Liver (tissue), 9 donors: ENCODE measurements around the gene SPTAN1. TPM values are rescaled to one million over a fixed set of nuclear protein-coding genes. Genes with fewer than 3 reads are reported as not detected.
A peak's percentile ranks its signal among the peaks of the same experiment; 100 is the strongest.

Experiments
- DNase-seq: peaks from one replicate; pipeline ENCODE4 v3.0.0-alpha.2; 2017; ENCODE audit warnings: low spot score
- H3K27ac ChIP-seq, 2 donors: one replicate each; pipeline ENCODE4 v1.7.0; 2013; ENCODE audit warnings: inconsistent platforms in 2 of 2, low read length in 2 of 2, control low read depth in 1 of 2, low read depth in 1 of 2, mild to moderate bottlenecking in 1 of 2
- H3K27me3 ChIP-seq, 4 donors: one replicate each; pipeline versions ENCODE4 v1.6.1 to v1.7.0; 2013; ENCODE audit warnings: low read length in 3 of 4, inconsistent platforms in 1 of 4, mild to moderate bottlenecking in 1 of 4, moderate library complexity in 1 of 4; ENCODE audit not compliant: control insufficient read depth in 4 of 4, insufficient read depth in 4 of 4
- H3K36me3 ChIP-seq, 4 donors: one replicate each; pipeline versions ENCODE4 v1.6.1 to v1.7.0; 2013; ENCODE audit warnings: low read length in 3 of 4, mild to moderate bottlenecking in 3 of 4, low read depth in 1 of 4, moderate library complexity in 1 of 4; ENCODE audit not compliant: control insufficient read depth in 4 of 4, insufficient read depth in 3 of 4
- H3K4me1 ChIP-seq, 4 donors: one replicate each; pipeline versions ENCODE4 v1.6.1 to v1.7.0; 2013; ENCODE audit warnings: low read length in 3 of 4, mild to moderate bottlenecking in 3 of 4, moderate library complexity in 1 of 4; ENCODE audit not compliant: control insufficient read depth in 4 of 4, insufficient read depth in 4 of 4
- H3K4me3 ChIP-seq, 3 donors: one replicate each; pipeline versions ENCODE4 v1.6.1 to v1.7.0; 2013; ENCODE audit warnings: low read length in 3 of 3, control low read depth in 1 of 3, low read depth in 1 of 3, mild to moderate bottlenecking in 1 of 3
- H3K9ac ChIP-seq, 2 donors: one replicate each; pipeline ENCODE4 v1.7.0; 2013; ENCODE audit warnings: low read length in 2 of 2, mild to moderate bottlenecking in 2 of 2, moderate library complexity in 2 of 2, control low read depth in 1 of 2, low read depth in 1 of 2
- H3K9me3 ChIP-seq, 4 donors: one replicate each; pipeline versions ENCODE4 v1.6.1 to v1.7.0; 2013; ENCODE audit warnings: low read length in 3 of 4; ENCODE audit not compliant: control insufficient read depth in 4 of 4
- CTCF ChIP-seq: fragments of 150-350 bp; IDR thresholded peaks from 2 replicates; pipeline ENCODE4 v1.5.1; 2017; ENCODE audit warnings: improper control_type of control experiment, low read depth, low read length; ENCODE audit not compliant: missing input control
- EGR1 ChIP-seq, 2 donors: IDR thresholded peaks; 2 replicates each; pipeline ENCODE4 v1.6.1; 2016 to 2018; ENCODE audit warnings: antibody characterized with exemption in 2 of 2, low read depth in 2 of 2
- FOXA1 ChIP-seq: IDR thresholded peaks from 2 replicates; pipeline ENCODE4 v1.6.1; 2016; ENCODE audit warnings: antibody characterized with exemption
- FOXA2 ChIP-seq: IDR thresholded peaks from 2 replicates; pipeline ENCODE4 v1.6.1; 2016; ENCODE audit warnings: antibody characterized with exemption
- GABPA ChIP-seq, 2 donors: IDR thresholded peaks in 1 of 2; conservative IDR thresholded peaks in 1 of 2; 2 replicates each; pipeline ENCODE4 v1.6.1; 2016; ENCODE audit warnings: antibody characterized with exemption in 2 of 2, mild to moderate bottlenecking in 1 of 2, moderate library complexity in 1 of 2
- HNF4A ChIP-seq, 2 donors: conservative IDR thresholded peaks; 2 replicates each; pipeline ENCODE4 v1.6.1; 2016; ENCODE audit warnings: antibody characterized with exemption in 2 of 2, mild to moderate bottlenecking in 2 of 2
- HNF4G ChIP-seq: IDR thresholded peaks from 2 replicates; pipeline ENCODE4 v1.6.1; 2016; ENCODE audit warnings: antibody characterized with exemption
- JUND ChIP-seq, 2 donors: IDR thresholded peaks; 2 replicates each; pipeline ENCODE4 v1.6.1; 2016; ENCODE audit warnings: antibody characterized with exemption in 2 of 2
- MAX ChIP-seq: IDR thresholded peaks from 2 replicates; pipeline ENCODE4 v1.6.1; 2016; ENCODE audit warnings: antibody characterized with exemption
- NR2F2 ChIP-seq: IDR thresholded peaks from 2 replicates; pipeline ENCODE4 v1.6.1; 2016; ENCODE audit warnings: antibody characterized with exemption
- RXRA ChIP-seq, 2 donors: IDR thresholded peaks; 2 replicates each; pipeline ENCODE4 v1.6.1; 2017 to 2018; ENCODE audit warnings: antibody characterized with exemption in 2 of 2, mild to moderate bottlenecking in 1 of 2
- SP1 ChIP-seq: IDR thresholded peaks from 2 replicates; pipeline ENCODE4 v1.6.1; 2018; ENCODE audit warnings: antibody characterized with exemption, mild to moderate bottlenecking
- TAF1 ChIP-seq: conservative IDR thresholded peaks from 2 replicates; pipeline ENCODE4 v1.6.1; 2016; ENCODE audit warnings: antibody characterized with exemption, mild to moderate bottlenecking
- YY1 ChIP-seq: IDR thresholded peaks from 2 replicates; pipeline ENCODE4 v1.6.1; 2016; ENCODE audit warnings: antibody characterized with exemption, mild to moderate bottlenecking
- ZBTB33 ChIP-seq: IDR thresholded peaks from 2 replicates; pipeline ENCODE4 v1.6.1; 2016; ENCODE audit warnings: antibody characterized with exemption
- WGBS: extraction: QIAGEN DNeasy Blood & Tissue Kit; methylation state at CpG from one replicate; pipeline ENCODE4 v1.1.7; 2013; 5-methylcytosine and 5-hydroxymethylcytosine counted together
- polyA plus RNA-seq, 2 donors: library from polyadenylated mRNA; stranded (reverse) in 1 of 2; unstranded in 1 of 2; fragments of 200-250 nt in 1 of 2; fragments of >200 nt in 1 of 2; fragmentation: Nextera tagmentation in 1 of 2; extraction: Ambion mirVana in 1 of 2; gene quantifications; one replicate each; pipeline versions ENCODE4 v1.2.1 to v1.2.3, GENCODE V29; 2013 to 2015
- total RNA-seq, 2 donors: library from RNA; depleted of rRNA; stranded (reverse); fragments of >200 nt; gene quantifications; one replicate each; pipeline ENCODE4 v1.2.3, GENCODE V29; 2014
- donor health status: healthy.
- donor health status: healthy.
- donor health status: healthy.
- donor health status: healthy.
- donor health status: healthy.

SPTAN1 gene
- total and polyA plus RNA-seq, 4 donors: 31.3 to 86.5 (median 60.4) TPM

- 51% methylated on average over 6 of the region's 6 CpGs for WGBS
- DNase-seq: no peak
- Histone ChIP-seq H3K36me3 (no peaks in the 10 kb centered on the region), H3K9ac (peak overlapping the region in 1 of 2 donors; percentile 90), H3K4me1 (peaks cover 16 to 58% (median 56%) of the 10 kb centered on the region in 4 donors), H3K27ac (peak overlapping the region in 1 of 2 donors; percentile 27), H3K27me3 (no peaks in the 10 kb centered on the region), H3K4me3 (peak overlapping the region in 1 of 3 donors; percentile 94), H3K9me3 (no peaks in the 10 kb centered on the region)
- no peak for TF ChIP-seq SP1
- TF ChIP-seq HNF4G: no peak
- TF ChIP-seq EGR1 (IDR thresholded peaks at IDR 0.05; ENCODE audit: low read depth in 2 of 2): no peak
- no peak for TF ChIP-seq CTCF
Measured at GRCh38 chr9:128553728-128554127, 1.3 kb downstream of the SPTAN1 start.

- no peaks in the 10 kb centered on the region for H3K27me3 ChIP-seq
- H3K27ac ChIP-seq: peak overlapping the region; percentile 27 to 42
- no peaks in the 10 kb centered on the region for H3K36me3 ChIP-seq
- WGBS: 58% methylated on average over 5 of the region's 5 CpGs
- no peak overlapping the region for H3K9ac ChIP-seq
- H3K4me1 ChIP-seq: peaks cover 19 to 64% (median 62%) of the 10 kb centered on the region in 4 donors
- no peak for DNase-seq
- TF ChIP-seq GABPA (IDR thresholded peaks at IDR 0.05 in 1 of 2, conservative IDR thresholded peaks at IDR 0.05 in 1 of 2) (no peak), ZBTB33 (no peak), TAF1 (no peak), FOXA2 (no peak), HNF4G (no peak), MAX (no peak), RXRA (IDR thresholded peaks at IDR 0.05) (no peak), FOXA1 (no peak), HNF4A (conservative IDR thresholded peaks at IDR 0.05) (no peak), NR2F2 (no peak), EGR1 (IDR thresholded peaks at IDR 0.05; ENCODE audit: low read depth in 2 of 2) (no peak), YY1 (no peak), JUND (IDR thresholded peaks at IDR 0.05) (no peak)
- H3K4me3 ChIP-seq: peak overlapping the region in 1 of 3 donors; percentile 4
- no peaks in the 10 kb centered on the region for H3K9me3 ChIP-seq
Measured at GRCh38 chr9:128554155-128554862, 1.9 kb downstream of the SPTAN1 start.
